Fibroblast of lung (primary cell): ENCODE measurements around the gene TXNIP. TPM values are rescaled to one million over a fixed set of nuclear protein-coding genes. Genes with fewer than 3 reads are reported as not detected.

ENCODE experiments used
- DNase-seq, 2 donors: peaks; one replicate each; pipeline versions ENCODE4 v3.0.0 to v3.0.0-alpha.2; 2010; ENCODE audit warnings: low read depth in 2 of 2
- H2AFZ ChIP-seq: 2 replicates; pipeline ENCODE4 v1.5.1; 2012; ENCODE audit warnings: low read length, control low read depth, inconsistent platforms
- H3K27ac ChIP-seq: 2 replicates; pipeline ENCODE4 v1.5.1; 2011; ENCODE audit warnings: low read length, control low read depth; ENCODE audit not compliant: insufficient read depth
- H3K27me3 ChIP-seq: 2 replicates; pipeline ENCODE4 v1.5.1; 2011; ENCODE audit warnings: mild to moderate bottlenecking, low read length; ENCODE audit not compliant: control insufficient read depth, insufficient read depth
- H3K36me3 ChIP-seq: 2 replicates; pipeline ENCODE4 v1.5.1; 2011; ENCODE audit warnings: low read length; ENCODE audit not compliant: control insufficient read depth, insufficient read depth
- H3K4me1 ChIP-seq: 2 replicates; pipeline ENCODE4 v1.5.1; 2011; ENCODE audit warnings: low read length; ENCODE audit not compliant: control insufficient read depth, insufficient read depth; ENCODE audit errors: extremely low read depth
- H3K4me2 ChIP-seq: 2 replicates; pipeline ENCODE4 v1.5.1; 2011; ENCODE audit warnings: low read length, control low read depth; ENCODE audit not compliant: insufficient read depth; ENCODE audit errors: extremely low read depth
- H3K4me3 ChIP-seq, 4 experiments: fragments of 200-600 bp in 1 of 4; sonication (generic) in 1 of 4; replicated peaks in 1 of 4; 2 replicates each; pipeline ENCODE4 v1.5.1; 2011 to 2016; ENCODE audit warnings: low read length in 4 of 4, low read depth in 3 of 4, mild to moderate bottlenecking in 3 of 4, control low read depth in 2 of 4, inconsistent platforms in 1 of 4, mixed read lengths in 1 of 4; ENCODE audit not compliant: insufficient read depth in 1 of 4; ENCODE audit errors: control extremely low read depth in 1 of 4
- H3K79me2 ChIP-seq: 2 replicates; pipeline ENCODE4 v1.5.1; 2012; ENCODE audit warnings: mild to moderate bottlenecking, low read length, inconsistent platforms; ENCODE audit not compliant: control insufficient read depth, insufficient read depth
- H3K9ac ChIP-seq: 2 replicates; pipeline ENCODE4 v1.5.1; 2011; ENCODE audit warnings: mild to moderate bottlenecking, low read length, control low read depth; ENCODE audit not compliant: insufficient read depth
- H3K9me3 ChIP-seq: 2 replicates; pipeline ENCODE4 v1.5.1; 2012; ENCODE audit warnings: low read depth, low read length; ENCODE audit not compliant: control insufficient read depth, insufficient read depth
- H4K20me1 ChIP-seq: 2 replicates; pipeline ENCODE4 v1.5.1; 2011; ENCODE audit warnings: low read length; ENCODE audit not compliant: control insufficient read depth, insufficient read depth; ENCODE audit errors: extremely low read depth
- EZH2 ChIP-seq: IDR thresholded peaks from 2 replicates; pipeline ENCODE4 v1.5.1; 2012; ENCODE audit warnings: low read length, control low read depth, mild to moderate bottlenecking; ENCODE audit errors: missing control alignments
- polyA plus RNA-seq, 2 donors: library from polyadenylated mRNA; depleted of rRNA in 1 of 2; stranded (reverse) in 1 of 2; unstranded in 1 of 2; fragments of >200 nt; gene quantifications; 2 replicates each; pipeline ENCODE4 v1.2.1, GENCODE V29; 2011 to 2012; ENCODE audit warnings: missing spikeins in 1 of 2
- total RNA-seq: library from RNA; depleted of rRNA; stranded (reverse); fragments of >200 nt; gene quantifications from 2 replicates; pipeline ENCODE4 v1.2.1, GENCODE V29; 2014
- TF ChIP-seq, protein P1 (sequence below), 2 donors: IDR thresholded peaks in 1 of 2; conservative IDR thresholded peaks in 1 of 2; 1 replicate in 1 of 2; 2 replicates in 1 of 2; pipeline ENCODE4 v1.5.1; 2011 to 2012; ENCODE audit warnings: low read length in 2 of 2, control low read depth in 1 of 2, inconsistent platforms in 1 of 2, low read depth in 1 of 2, mild to moderate bottlenecking in 1 of 2

TXNIP gene
- total and polyA plus RNA-seq, 2 donors (not counting 1 experiment from before 2014, with no cell fraction given), result 204 to 773 TPM

DNA sequence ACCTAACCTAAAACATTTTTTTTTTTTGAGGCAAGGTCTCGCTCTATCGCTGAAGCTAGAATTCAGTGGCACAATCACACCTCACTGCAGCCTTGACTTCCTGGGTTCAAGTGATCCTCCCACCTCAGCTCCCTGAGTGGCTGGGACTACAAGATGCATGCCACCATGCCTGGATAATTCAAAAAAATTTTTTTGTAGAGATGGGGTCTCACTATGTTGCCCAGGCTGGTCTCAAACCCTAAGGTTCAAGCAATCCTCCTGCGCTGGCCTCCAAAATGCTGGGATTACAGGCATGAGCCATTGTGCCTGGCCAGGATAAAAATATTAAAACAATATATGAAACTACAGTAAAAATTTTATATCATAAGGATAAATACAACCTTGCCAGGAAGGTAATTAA is 43.5 kb downstream of the TXNIP start:
- H3K4me2 ChIP-seq, result no peak overlapping the region
- TF ChIP-seq, protein P1, sequence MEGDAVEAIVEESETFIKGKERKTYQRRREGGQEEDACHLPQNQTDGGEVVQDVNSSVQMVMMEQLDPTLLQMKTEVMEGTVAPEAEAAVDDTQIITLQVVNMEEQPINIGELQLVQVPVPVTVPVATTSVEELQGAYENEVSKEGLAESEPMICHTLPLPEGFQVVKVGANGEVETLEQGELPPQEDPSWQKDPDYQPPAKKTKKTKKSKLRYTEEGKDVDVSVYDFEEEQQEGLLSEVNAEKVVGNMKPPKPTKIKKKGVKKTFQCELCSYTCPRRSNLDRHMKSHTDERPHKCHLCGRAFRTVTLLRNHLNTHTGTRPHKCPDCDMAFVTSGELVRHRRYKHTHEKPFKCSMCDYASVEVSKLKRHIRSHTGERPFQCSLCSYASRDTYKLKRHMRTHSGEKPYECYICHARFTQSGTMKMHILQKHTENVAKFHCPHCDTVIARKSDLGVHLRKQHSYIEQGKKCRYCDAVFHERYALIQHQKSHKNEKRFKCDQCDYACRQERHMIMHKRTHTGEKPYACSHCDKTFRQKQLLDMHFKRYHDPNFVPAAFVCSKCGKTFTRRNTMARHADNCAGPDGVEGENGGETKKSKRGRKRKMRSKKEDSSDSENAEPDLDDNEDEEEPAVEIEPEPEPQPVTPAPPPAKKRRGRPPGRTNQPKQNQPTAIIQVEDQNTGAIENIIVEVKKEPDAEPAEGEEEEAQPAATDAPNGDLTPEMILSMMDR (conservative IDR thresholded peaks at IDR 0.05 in 1 of 2, IDR thresholded peaks at IDR 0.05 in 1 of 2; ENCODE audit: low read depth in 1 of 2, low read length in 2 of 2), result no peak
- no peak for TF ChIP-seq EZH2
- no peaks in the 10 kb centered on the region for H4K20me1 ChIP-seq
- no peaks in the 10 kb centered on the region for H3K27me3 ChIP-seq
- no peaks in the 10 kb centered on the region for H3K9me3 ChIP-seq
- H3K79me2 ChIP-seq, result peaks cover 57% of the 10 kb centered on the region
- no peak overlapping the region for H3K27ac ChIP-seq
- no peak overlapping the region for H3K4me3 ChIP-seq
- DNase-seq, result no peak
- no peak overlapping the region for H3K9ac ChIP-seq
- no peaks in the 10 kb centered on the region for H3K36me3 ChIP-seq
- peaks cover 5% of the 10 kb centered on the region for H3K4me1 ChIP-seq
- H2AFZ ChIP-seq, result no peak overlapping the region

DNA sequence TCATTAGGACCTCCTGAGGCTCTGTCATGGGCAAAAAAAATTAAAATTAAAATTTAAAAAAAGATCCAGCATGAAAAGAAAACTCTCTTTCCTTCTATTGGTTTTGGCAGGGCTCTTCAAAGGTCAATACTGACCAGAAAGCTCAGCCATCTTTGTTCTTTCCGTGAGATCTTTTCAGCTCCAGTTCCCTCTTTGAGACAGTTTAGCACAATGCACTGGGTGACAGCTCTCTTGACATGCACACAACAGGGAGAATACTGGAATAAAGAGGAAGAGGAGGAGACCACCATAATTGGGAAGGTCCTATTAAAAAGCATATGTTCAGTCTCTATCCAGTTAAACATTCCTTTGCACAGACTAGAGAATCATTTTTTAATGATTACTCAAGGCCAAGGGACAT is 44.9 kb downstream of the TXNIP start:
- no peak for DNase-seq
- Histone ChIP-seq H2AFZ (no peak overlapping the region), H3K9me3 (no peaks in the 10 kb centered on the region), H4K20me1 (no peaks in the 10 kb centered on the region), H3K4me1 (peaks cover 5% of the 10 kb centered on the region), H3K27me3 (no peaks in the 10 kb centered on the region), H3K4me3 (no peak overlapping the region), H3K27ac (no peak overlapping the region), H3K36me3 (no peaks in the 10 kb centered on the region), H3K79me2 (peaks cover 49% of the 10 kb centered on the region), H3K9ac (no peak overlapping the region), H3K4me2 (no peak overlapping the region)
- no peak for TF ChIP-seq EZH2
- TF ChIP-seq, protein P1 (conservative IDR thresholded peaks at IDR 0.05 in 1 of 2, IDR thresholded peaks at IDR 0.05 in 1 of 2; ENCODE audit: low read depth in 1 of 2, low read length in 2 of 2), result no peak

DNA sequence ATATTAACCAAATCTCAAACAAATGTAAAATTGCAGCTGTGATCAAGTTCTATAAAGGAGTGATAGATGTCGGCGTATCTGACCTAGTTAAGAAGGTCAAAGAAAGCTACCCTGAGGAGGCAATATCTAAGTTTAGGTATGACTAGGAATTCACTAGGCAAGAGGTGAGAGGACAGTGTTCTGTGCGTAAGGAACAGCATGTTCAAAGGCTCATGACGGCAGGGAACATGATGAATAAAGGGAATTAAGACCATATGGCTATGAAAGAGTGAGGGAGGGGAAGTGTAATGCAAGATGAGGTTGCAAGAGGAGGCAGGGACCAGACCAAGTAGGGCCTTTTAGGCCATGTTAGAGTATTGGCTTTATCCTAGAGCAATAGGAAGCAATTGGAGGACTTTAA is 47.2 kb downstream of the TXNIP start:
- Histone ChIP-seq H3K79me2 (peaks cover 29% of the 10 kb centered on the region), H3K9ac (no peak overlapping the region), H2AFZ (no peak overlapping the region), H4K20me1 (no peaks in the 10 kb centered on the region), H3K36me3 (no peaks in the 10 kb centered on the region), H3K4me3 (no peak overlapping the region), H3K4me2 (no peak overlapping the region), H3K4me1 (no peaks in the 10 kb centered on the region), H3K9me3 (no peaks in the 10 kb centered on the region), H3K27me3 (no peaks in the 10 kb centered on the region), H3K27ac (no peak overlapping the region)
- DNase-seq, result peak in 1 of 2 donors; percentile 66
- TF ChIP-seq, protein P1 (conservative IDR thresholded peaks at IDR 0.05 in 1 of 2, IDR thresholded peaks at IDR 0.05 in 1 of 2; ENCODE audit: low read depth in 1 of 2, low read length in 2 of 2), result no peak
- no peak for TF ChIP-seq EZH2
